Midbrain (tissue), 1 donor: ENCODE data around the gene TMEM45A.

Source experiments
- DNase-seq: peaks from one replicate; lab custom pipeline; 2025; lab: John Stamatoyannopoulos, UW

TMEM45A gene

DNA sequence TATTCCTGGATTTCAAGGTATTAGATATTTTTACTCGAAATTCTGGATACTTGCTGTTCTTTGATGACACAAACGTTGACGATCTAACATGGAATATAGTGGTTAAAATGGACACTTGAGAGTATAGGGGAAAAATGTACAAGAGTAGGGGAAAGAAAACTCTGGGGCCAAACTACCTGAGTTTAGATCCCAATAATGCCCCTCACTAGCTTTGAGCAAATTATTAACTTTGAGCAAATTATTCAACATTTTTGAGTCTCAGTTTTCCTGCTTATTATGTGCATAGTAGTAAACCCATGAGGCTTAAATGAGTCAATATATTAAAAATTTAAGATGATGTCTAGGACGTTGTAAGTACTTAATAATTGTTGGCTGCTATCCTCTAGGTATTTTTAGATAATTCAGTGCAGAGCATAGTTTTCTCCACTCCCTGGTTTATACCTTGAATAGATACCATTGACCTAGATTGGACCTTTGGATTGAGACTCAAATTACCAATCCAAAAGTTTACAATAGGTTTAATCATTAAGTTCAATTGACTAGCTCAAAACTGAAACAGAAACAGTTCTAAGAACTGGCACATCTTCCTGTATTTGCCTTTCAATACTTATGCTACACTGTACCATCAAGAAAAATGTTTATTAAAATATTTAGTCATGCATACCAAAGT is 121.4 kb downstream of the TMEM45A start:
- no peak for DNase-seq

DNA sequence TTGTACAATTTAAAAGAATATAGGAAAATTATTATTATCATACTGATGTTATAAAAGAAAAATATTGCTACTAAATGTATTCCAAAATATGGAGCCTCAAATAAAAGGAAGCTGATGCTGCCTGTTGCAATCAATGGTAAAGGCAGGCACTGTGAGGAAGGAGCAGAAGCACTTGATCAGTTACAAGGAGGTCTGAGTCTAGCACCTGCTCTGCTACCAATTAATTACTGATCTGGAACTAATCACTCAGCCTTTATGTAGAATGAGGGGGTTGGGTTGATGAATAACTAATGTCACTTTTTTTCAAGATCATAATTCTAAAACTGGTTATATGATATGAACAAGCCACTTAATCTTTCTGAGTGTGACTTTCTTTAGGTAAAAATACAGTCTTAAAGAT is 122.5 kb downstream of the TMEM45A start:
- DNase-seq, result no peak

DNA sequence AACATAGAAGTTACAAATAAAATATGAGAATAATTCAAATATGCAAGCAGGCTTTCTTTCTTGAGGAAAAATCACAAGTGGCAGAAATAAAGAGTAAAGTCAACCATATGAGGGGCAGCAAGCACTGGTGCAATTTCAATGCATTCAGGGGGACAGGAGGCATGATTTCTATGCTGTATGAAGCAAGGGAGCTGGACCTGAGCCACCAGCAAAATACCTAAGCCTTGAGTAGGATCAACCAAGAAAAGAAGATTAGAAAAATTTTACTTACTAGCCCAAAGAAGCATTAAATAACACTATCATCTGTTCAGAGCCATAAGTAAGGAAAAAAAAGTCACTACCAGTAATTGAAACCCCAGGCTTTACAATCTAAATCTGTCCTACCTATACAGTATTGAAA is 123.3 kb downstream of the TMEM45A start:
- DNase-seq, result no peak

DNA sequence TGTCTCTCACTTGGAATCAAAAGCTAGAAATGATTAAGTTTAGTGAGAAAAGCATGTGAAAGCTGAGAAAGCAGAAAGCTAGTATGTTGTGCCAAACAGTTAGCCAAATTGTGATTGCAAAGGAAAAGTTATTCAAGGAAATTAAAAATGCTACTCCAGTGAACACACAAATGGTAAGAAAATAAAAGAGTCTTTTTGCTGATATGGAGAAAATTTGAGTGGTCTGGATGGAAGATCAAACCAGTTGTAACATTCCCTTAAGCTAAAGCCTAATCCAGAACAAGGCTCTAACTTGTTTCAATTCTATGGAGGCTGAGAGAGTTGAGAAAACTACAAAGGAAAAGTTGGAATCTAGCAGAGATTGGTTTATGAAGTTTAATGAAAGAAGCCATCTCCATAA is 128.8 kb downstream of the TMEM45A start:
- DNase-seq, result no peak
